IPS DF 19.7 (cell line): ENCODE data around the gene SMC1B.
"Not testable (repeated sequence)": the region's sequence is repeated elsewhere in the genome, so short reads cannot be mapped to it uniquely, and the experiment has no call there.

Experiments
- DNase-seq: peaks from one replicate; pipeline ENCODE4 v3.0.0-alpha.2; 2013; ENCODE audit warnings: low read depth, low spot score

SMC1B gene

GRCh38 chr22:45421349-45422055 lies 8.1 kb upstream of the SMC1B start:
- DNase-seq, result no peak

- DNase-seq, result no peak
These were observed 7.1 kb upstream of the SMC1B start for GRCh38 chr22:45420539-45420938.

GRCh38 chr22:45420011-45420410 lies 6.6 kb upstream of the SMC1B start:
- DNase-seq, result no peak

- no peak for DNase-seq
These were observed 5.4 kb upstream of the SMC1B start for GRCh38 chr22:45418770-45419138.

- no peak for DNase-seq
These were observed 4.8 kb upstream of the SMC1B start for GRCh38 chr22:45418056-45418769.

- DNase-seq, result no peak
These were observed 409 bp downstream of the SMC1B start for GRCh38 chr22:45413013-45413367.

GRCh38 chr22:45407793-45408192 lies 5.6 kb downstream of the SMC1B start:
- DNase-seq, result no peak

GRCh38 chr22:45402466-45402985 lies 10.9 kb downstream of the SMC1B start:
- DNase-seq, result no peak

- DNase-seq, result no peak
These were observed 13.5 kb downstream of the SMC1B start for GRCh38 chr22:45399712-45400445.

- no peak for DNase-seq
These were observed 15.2 kb downstream of the SMC1B start for GRCh38 chr22:45398214-45398613.

- no peak for DNase-seq
These were observed 15.6 kb downstream of the SMC1B start for GRCh38 chr22:45397806-45398205.

- no peak for DNase-seq
These were observed 23.9 kb downstream of the SMC1B start for GRCh38 chr22:45389546-45389945.

- no peak for DNase-seq
These were observed 32.1 kb downstream of the SMC1B start for GRCh38 chr22:45381348-45381747.

GRCh38 chr22:45376703-45377102 lies 36.7 kb downstream of the SMC1B start:
- no peak for DNase-seq

- DNase-seq, result no peak
These were observed 37.4 kb downstream of the SMC1B start for GRCh38 chr22:45376009-45376408.

GRCh38 chr22:45373592-45373991 lies 39.8 kb downstream of the SMC1B start:
- DNase-seq, result not testable (repeated sequence)

- DNase-seq, result no peak
These were observed 46.7 kb downstream of the SMC1B start for GRCh38 chr22:45366713-45367112.

- DNase-seq, result no peak
These were observed 53.8 kb downstream of the SMC1B start for GRCh38 chr22:45359627-45360026.

- DNase-seq, result no peak
These were observed 55.3 kb downstream of the SMC1B start for GRCh38 chr22:45358127-45358526.

- DNase-seq, result no peak
These were observed 55.9 kb downstream of the SMC1B start for GRCh38 chr22:45357490-45357889.

GRCh38 chr22:45353786-45354185 lies 59.6 kb downstream of the SMC1B start:
- no peak for DNase-seq

GRCh38 chr22:45352757-45353156 lies 60.6 kb downstream of the SMC1B start:
- DNase-seq, result not testable (repeated sequence)

GRCh38 chr22:45351956-45352355 lies 61.4 kb downstream of the SMC1B start:
- no peak for DNase-seq
